Frontal cortex (tissue), 1 donor: ENCODE data around the gene CAMKV. TPM values are rescaled to one million over a fixed set of nuclear protein-coding genes. Genes with fewer than 3 reads are reported as not detected.

ENCODE experiments used
- small RNA-seq: library from RNA; depleted of rRNA; stranded (forward); fragments of <200 nt; gene quantifications from one replicate; pipeline ENCODE3, GENCODE V24; 2014
- total RNA-seq: library from RNA; depleted of rRNA; stranded (reverse); fragments of >200 nt; gene quantifications from one replicate; pipeline ENCODE4 v1.2.3, GENCODE V29; 2014

The CAMKV gene
- total RNA-seq, 1 donor from 2014 or later = 180 TPM

Small RNAs within 50 kb of the gene (small RNA-seq; reads per million reads assigned to genes)
- not detected for gene RN7SL217P

Other genes with a start within 250 kb of the CAMKV start
- gene APEH, start 195.6 kb downstream of the CAMKV start, total RNA-seq = 66.0 TPM
- 6.9 TPM for gene MST1, start 180.4 kb downstream of the CAMKV start, total RNA-seq
- 25.3 TPM for gene RNF123, start 180.3 kb downstream of the CAMKV start, total RNA-seq
- gene AMIGO3, start 150.2 kb downstream of the CAMKV start, total RNA-seq = not detected
- gene GMPPB, start 146.0 kb downstream of the CAMKV start, total RNA-seq = 9.4 TPM
- gene IP6K1, start 83.4 kb downstream of the CAMKV start, total RNA-seq = 51.4 TPM
- not detected for gene CDHR4, start 70.0 kb downstream of the CAMKV start, total RNA-seq
- 14.3 TPM for gene INKA1, start 66.6 kb downstream of the CAMKV start, total RNA-seq
- 1.6 TPM for gene UBA7, start 56.0 kb downstream of the CAMKV start, total RNA-seq
- gene TRAIP, start 13.3 kb downstream of the CAMKV start, total RNA-seq = 2.0 TPM
- 0.41 TPM for gene MST1R, start 34.0 kb upstream of the CAMKV start, total RNA-seq
- 14.7 TPM for gene MON1A, start 59.9 kb upstream of the CAMKV start, total RNA-seq
- gene RBM6, start 70.2 kb upstream of the CAMKV start, total RNA-seq = 79.5 TPM
- gene RBM5, start 219.0 kb upstream of the CAMKV start, total RNA-seq = 199 TPM